Activated gamma-delta T cell (primary cell): Measurements from ENCODE around the gene UNC93B1.

Experiments
- DNase-seq: peaks from one replicate; lab custom pipeline; 2025; lab: John Stamatoyannopoulos, UW

Gene UNC93B1

GRCh38 chr11:68022531-68022930, 18.6 kb upstream of the UNC93B1 start:
- DNase-seq, result no peak

- no peak for DNase-seq
Measured at GRCh38 chr11:68021167-68021787, 17.4 kb upstream of the UNC93B1 start.

DNA sequence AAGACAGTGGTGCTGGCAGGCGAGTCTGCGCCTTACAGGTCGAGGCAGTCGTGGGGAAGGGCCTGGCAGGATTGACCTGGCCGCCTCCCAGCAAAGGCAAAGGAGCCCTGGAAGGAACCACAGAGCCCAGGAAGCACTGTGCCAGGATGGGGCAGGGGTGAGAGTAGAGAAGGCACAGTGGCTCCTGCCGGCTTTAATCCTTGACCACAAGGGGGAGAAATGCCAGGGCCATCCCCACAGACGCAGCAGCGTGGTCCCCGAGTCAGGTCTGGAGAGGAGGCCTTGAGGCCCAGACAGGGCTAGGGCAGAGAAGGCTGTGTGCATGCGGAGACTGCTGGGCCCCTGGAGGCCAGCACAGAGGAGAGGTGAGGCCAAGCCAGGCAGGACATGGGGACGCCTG, 16.7 kb upstream of the UNC93B1 start:
- DNase-seq, result no peak

DNA sequence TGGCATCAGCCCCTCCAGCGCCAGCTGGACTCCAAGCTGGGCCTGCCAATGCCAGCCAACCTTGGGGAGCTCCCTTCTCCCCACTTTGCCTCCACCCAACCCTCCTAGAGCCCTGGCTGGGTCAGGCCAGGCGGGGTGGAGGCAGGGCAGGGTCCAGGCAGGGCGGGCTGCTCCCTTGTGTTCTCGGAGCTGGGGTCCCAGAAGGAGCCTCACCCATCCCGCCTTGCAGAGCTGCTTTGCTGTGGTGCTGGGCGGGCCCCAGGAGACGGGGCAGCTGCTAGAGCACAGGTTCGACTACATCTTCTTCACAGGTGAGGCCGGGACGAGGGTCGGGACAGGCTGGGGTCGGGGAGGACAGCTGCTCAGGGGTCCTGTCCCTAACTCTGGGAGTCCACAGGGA, 15.6 kb upstream of the UNC93B1 start:
- DNase-seq, result no peak

- no peak for DNase-seq
Measured at GRCh38 chr11:68018730-68019190, 14.9 kb upstream of the UNC93B1 start.

DNA sequence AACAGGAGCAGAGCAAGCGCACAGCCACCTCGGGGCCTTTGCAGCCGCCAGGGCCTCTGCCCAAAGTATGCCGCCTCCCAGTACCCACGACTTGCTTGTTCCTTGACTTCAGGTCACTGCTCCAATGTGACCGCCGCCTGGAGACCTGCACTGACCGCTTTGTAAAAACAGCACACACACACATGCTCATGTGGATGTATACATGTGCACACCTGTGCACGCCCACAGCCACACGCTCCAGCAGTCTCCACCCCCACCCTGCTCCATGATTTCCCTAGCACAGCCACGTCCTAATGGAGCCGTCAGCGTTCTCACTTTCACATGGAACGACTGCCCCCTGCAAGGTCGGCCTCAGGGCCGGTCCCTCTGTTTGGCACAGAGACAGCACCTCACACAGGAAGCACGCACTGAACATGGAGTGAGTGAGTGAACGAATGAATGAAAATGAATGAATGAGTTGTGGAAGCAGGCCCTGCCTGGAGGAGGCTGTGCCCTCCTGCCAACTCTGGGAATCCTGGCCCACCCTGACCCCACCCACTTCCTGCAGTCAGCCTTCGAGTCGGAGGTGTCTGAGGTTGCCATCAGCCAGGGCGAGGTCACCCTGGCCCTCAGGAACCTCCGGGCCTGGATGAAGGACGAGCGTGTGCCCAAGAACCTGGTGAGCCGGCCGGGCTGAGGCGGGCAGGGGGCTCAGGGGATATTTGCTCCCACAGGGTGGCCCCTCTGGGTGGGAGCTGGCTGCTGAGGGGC, 14.3 kb upstream of the UNC93B1 start:
- DNase-seq, result no peak

- no peak for DNase-seq
Measured at GRCh38 chr11:68016904-68017817, 13.3 kb upstream of the UNC93B1 start.

- DNase-seq, result no peak
Measured at GRCh38 chr11:68016161-68016903, 12.4 kb upstream of the UNC93B1 start.

- DNase-seq, result no peak
Measured at GRCh38 chr11:68015467-68015866, 11.6 kb upstream of the UNC93B1 start.

GRCh38 chr11:68014947-68015447, 11.1 kb upstream of the UNC93B1 start:
- no peak for DNase-seq

- no peak for DNase-seq
Measured at GRCh38 chr11:68014157-68014946, 10.5 kb upstream of the UNC93B1 start.

DNA sequence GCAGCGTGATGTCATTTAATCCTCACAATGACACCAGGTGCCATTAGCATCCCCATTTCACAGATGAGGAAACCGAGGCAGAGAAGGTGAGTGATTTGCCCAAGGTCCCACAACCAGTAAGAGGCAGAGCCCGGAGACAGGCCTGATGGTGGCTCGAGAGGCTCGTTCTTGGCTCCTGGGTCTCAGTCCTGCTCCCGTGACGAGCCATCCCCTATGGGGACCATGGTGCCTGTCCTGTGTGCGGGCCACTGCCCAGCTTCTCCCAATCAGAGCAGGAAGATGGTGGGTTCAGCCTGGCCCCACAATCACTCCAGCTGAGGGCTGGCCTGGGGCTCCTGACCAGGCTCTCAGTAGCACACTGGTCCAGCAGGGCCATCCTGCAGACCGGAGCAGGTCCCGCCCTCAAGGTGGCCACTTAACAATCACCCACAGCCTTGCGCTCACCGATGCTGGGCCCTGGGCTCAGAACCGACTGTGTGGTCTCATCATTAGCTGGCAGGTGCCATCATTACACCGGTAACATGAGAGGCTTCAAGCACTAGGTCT, 9.8 kb upstream of the UNC93B1 start:
- DNase-seq, result no peak

DNA sequence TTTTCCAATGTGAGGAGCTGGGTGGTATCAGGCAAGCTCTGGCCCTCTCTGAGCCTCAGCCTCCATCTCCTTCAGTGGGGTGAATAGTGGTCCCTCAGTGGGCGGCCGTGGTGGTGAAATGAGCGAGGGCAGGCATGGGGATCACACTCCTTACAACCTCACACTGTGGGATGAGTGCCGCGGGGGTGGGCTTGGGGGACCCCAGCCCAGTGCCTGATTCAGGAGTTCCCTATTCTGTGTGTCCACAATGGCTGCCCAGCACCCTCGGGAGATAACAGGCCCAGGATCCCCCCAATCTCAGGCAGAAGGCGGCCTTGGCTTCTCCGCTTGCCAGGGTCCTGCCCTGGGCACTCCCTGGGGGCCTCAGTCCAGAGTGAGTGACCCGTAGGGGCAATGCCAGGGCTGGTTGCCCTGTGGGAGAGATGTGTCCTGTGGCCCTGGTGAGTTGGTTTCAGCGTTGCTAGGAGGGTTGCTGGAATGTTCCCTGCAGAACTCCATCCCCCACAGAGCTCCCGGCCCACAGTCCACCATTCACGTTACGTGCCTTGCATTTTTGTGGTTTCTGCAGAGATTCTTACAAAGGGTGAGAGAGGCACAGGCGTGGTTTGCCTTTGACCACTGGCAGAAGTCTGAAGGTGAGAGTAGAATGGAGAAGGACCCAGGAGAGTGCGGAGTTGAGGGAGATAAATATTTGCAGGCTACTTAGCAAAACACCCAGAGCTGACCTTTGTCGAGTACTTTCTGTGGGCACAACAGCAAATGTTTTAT, 9.1 kb upstream of the UNC93B1 start:
- no peak for DNase-seq

DNA sequence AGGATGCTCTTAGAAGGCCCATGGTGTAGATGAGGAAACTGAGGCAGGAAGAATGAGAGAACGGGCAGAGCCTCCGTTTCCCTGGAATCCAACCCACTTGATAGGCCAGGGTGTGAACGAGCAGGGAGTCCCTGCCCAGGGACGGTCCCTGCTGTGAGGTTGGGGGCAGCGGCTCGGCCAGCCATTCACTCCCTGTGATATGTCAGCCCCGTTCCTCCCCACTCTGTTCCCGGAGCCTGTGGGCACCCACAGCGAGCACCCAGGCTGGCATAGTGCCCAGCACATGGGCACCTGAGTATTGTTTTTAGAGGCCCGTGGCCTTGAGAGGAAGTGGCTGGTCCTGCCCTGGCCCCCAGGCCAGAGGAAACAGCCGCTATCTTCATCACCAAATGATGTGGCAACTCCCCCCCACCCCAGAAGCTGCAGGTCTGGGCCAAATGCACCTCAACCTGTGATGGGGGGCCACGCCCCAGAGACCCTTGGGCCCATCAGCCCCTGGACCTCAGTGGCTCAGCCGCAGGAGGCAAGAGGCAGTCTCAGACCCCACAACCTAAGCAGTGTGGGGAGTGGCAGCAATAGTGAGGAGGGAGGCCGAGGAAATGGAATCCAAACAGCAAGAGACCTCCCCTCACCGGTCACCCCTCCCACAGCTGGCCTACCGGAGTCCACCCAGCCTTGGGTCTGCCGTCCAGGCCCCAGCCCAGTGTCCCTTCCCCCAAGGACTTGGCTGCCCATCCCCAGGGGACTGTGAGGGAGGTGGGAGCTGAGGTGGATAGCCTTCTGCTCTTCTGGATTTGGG, 8.3 kb upstream of the UNC93B1 start:
- no peak for DNase-seq

- no peak for DNase-seq
Measured at GRCh38 chr11:68011051-68011943, 7.4 kb upstream of the UNC93B1 start.

DNA sequence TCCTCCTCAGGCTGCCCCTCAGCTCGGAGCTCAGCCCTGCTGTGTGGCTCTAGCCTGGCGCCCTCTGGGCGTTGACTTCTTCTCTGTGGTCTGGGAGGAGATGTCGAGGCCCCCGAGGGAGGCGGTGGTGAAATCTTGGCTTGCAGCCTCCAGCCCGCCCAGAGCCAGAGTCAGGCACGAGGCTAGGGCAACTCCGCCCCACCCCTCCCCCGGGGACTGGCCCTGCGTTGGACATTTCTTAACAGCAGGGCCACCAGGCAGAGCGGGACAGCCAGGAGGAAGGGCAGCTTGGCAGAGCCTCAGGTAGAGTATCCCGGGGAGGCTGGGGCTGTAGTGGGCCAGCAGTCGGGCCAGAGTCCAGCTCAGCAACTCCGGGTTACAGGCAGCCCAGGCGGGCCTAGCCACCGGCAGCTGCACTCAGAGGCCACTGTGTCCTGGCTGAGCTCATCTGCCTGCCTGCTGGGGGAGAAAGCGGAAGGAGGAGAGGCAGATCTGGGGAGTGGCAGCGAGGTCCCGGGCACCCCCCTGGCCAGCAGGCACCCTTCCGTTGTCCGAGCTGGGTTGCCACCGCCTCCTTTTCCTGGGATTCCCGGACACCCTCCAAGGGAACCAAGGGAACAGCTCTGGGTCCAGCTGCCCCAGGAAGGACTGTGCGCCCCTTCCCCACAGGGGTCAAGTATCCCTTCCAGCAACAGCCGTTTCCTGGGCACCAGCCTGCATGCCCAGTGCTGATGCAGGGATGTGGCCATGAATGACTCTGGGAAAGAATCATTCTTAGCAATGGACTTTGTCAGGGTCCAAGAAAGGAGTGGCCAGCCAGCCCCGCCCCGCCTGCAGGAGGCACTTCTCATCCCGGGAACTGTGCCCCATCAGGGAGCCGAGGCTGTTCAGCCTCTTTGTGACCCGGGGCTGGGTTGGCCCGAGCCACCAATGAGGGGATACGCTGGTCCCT, 6.5 kb upstream of the UNC93B1 start, which contains the start of gene ALDH3B1:
Gene ALDH3B1, plus strand, starts transcription at position 238 of the 952 bp plus-strand sequence. CDS start 4,971 bp downstream, outside the sequence.
- DNase-seq, result no peak
